ENCODE measurements around the gene NCAM1. TPM values are rescaled to one million over a fixed set of nuclear protein-coding genes. Genes with fewer than 3 reads are reported as not detected.

NCAM1 gene
- total and polyA plus RNA-seq, 8 donors, result 1.7 to 45.0 (median 37.6) TPM

- TF ChIP-seq CTCF (IDR thresholded peaks at IDR 0.05), result no peak
- no peak for DNase-seq
- Histone ChIP-seq H3K36me3 (no peaks in the 10 kb centered on the region), H3K27me3 (peaks cover 0 to 30% of the 10 kb centered on the region in 2 donors), H3K9me3 (no peaks in the 10 kb centered on the region), H3K4me1 (no peaks in the 10 kb centered on the region), H3K27ac (no peak overlapping the region), H3K4me3 (no peak overlapping the region)
- intact Hi-C loops (cut with DNase I), result no loop called here
- ATAC-seq, result no peak
Measured at GRCh38 chr11:113241636-113242054, 280.4 kb downstream of the NCAM1 start.

GRCh38 chr11:113242060-113242459, 280.8 kb downstream of the NCAM1 start:
- DNase-seq, result no peak
- intact Hi-C loops (cut with DNase I), result no loop called here
- Histone ChIP-seq H3K9me3 (no peaks in the 10 kb centered on the region), H3K4me3 (no peak overlapping the region), H3K27me3 (peaks cover 0 to 34% of the 10 kb centered on the region in 2 donors), H3K4me1 (no peaks in the 10 kb centered on the region), H3K36me3 (no peaks in the 10 kb centered on the region), H3K27ac (peak overlapping the region in 1 of 2 donors; percentile 74)
- no peak for ATAC-seq
- TF ChIP-seq CTCF (IDR thresholded peaks at IDR 0.05), result no peak

- Histone ChIP-seq H3K27ac (peak overlapping the region; percentile 11 to 74), H3K4me3 (peak overlapping the region in 1 of 2 donors; percentile 9), H3K27me3 (peaks cover 0 to 42% of the 10 kb centered on the region in 2 donors), H3K9me3 (no peaks in the 10 kb centered on the region), H3K36me3 (no peaks in the 10 kb centered on the region), H3K4me1 (no peaks in the 10 kb centered on the region)
- DNase-seq (peak in 1 of 4 donors; percentile 53), ATAC-seq (peak; percentile 65)
- intact Hi-C loops (cut with DNase I), result no loop called here
- TF ChIP-seq CTCF (IDR thresholded peaks at IDR 0.05), result no peak
Measured at GRCh38 chr11:113242767-113243397, 281.7 kb downstream of the NCAM1 start.

GRCh38 chr11:113243696-113244095, 282.5 kb downstream of the NCAM1 start:
- Histone ChIP-seq H3K36me3 (no peaks in the 10 kb centered on the region), H3K4me1 (no peaks in the 10 kb centered on the region), H3K9me3 (no peaks in the 10 kb centered on the region), H3K4me3 (no peak overlapping the region), H3K27ac (no peak overlapping the region), H3K27me3 (peaks cover 0 to 42% of the 10 kb centered on the region in 2 donors)
- no peak for ATAC-seq
- intact Hi-C loops (cut with DNase I), result no loop called here
- no peak for TF ChIP-seq CTCF (IDR thresholded peaks at IDR 0.05)
- no peak for DNase-seq

GRCh38 chr11:113245216-113245615, 284.0 kb downstream of the NCAM1 start:
- Histone ChIP-seq H3K27me3 (peaks cover 0 to 36% of the 10 kb centered on the region in 2 donors), H3K4me3 (no peak overlapping the region), H3K36me3 (no peaks in the 10 kb centered on the region), H3K27ac (no peak overlapping the region), H3K4me1 (no peaks in the 10 kb centered on the region), H3K9me3 (no peaks in the 10 kb centered on the region)
- intact Hi-C loops (cut with DNase I), result no loop called here
- DNase-seq (no peak), ATAC-seq (no peak)
- no peak for TF ChIP-seq CTCF (IDR thresholded peaks at IDR 0.05)
